Mucosa of descending colon (tissue), 3 donors: ENCODE results near the gene SLC43A1. TPM values are rescaled to one million over a fixed set of nuclear protein-coding genes. Genes with fewer than 3 reads are reported as not detected.
A peak's percentile ranks its signal among the peaks of the same experiment; 100 is the strongest.

Experiments
- ATAC-seq: fragments of 200-7000 bp; cut with Tn5 transposase; one replicate; pipeline ENCODE4 v1.9.1; 2020; ENCODE audit warnings: mild to moderate bottlenecking, moderate library complexity
- DNase-seq, 3 donors: peaks; one replicate each; pipeline ENCODE4 v3.0.0-alpha.2; 2020
- H3K36me3 ChIP-seq: fragments of 200-600 bp; one replicate; pipeline ENCODE4 v1.8.0; 2021; ENCODE audit warnings: low read depth, mild to moderate bottlenecking
- H3K4me1 ChIP-seq: fragments of 200-600 bp; one replicate; pipeline ENCODE4 v1.8.0; 2021; ENCODE audit warnings: low read depth, mild to moderate bottlenecking
- H3K4me3 ChIP-seq: fragments of 200-600 bp; one replicate; pipeline ENCODE4 v1.8.0; 2021; ENCODE audit warnings: mild to moderate bottlenecking
- H3K9me3 ChIP-seq: fragments of 200-600 bp; one replicate; pipeline ENCODE4 v1.8.0; 2021; ENCODE audit warnings: mild to moderate bottlenecking
- CTCF ChIP-seq: fragments of 200-600 bp; IDR thresholded peaks from one replicate; pipeline ENCODE4 v1.8.0; 2022; ENCODE audit warnings: antibody characterized with exemption, mild to moderate bottlenecking
- intact Hi-C, 2 donors: fragments of 100-400 bp; cut with DNase I in 1 of 2; cut with micrococcal nuclease in 1 of 2; formaldehyde crosslinking; loops; one replicate each; pipeline versions ENCODE4 v1.11.0 to v1.11.1; 2022; cut with DNase I, micrococcal nuclease
- total RNA-seq, 3 donors: library from RNA; stranded (reverse); fragmentation: NEBNext Ultra II Directional in 2 of 3; extraction: Animal tissue kit (Norgen Biotek cat#: 25700) in 2 of 3; gene quantifications; one replicate each; pipeline versions ENCODE4 v1.2.1 to v1.2.4, GENCODE V29; 2021 to 2023
- donor health status: DM: no; HTN: no; CAD: no; lungs with moderate emphysema.
- donor health status: DM: no; HTN: no; CAD: no.
- donor health status: DM: no; HTN: yes; CAD: no.

Gene SLC43A1
- total RNA-seq, 3 donors from 2014 or later = 8.3 to 22.6 (median 9.9) TPM

GRCh38 chr11:57500926-57501325 lies 14.6 kb downstream of the SLC43A1 start:
- TF ChIP-seq CTCF = no peak
- Histone ChIP-seq H3K9me3 (no peaks in the 10 kb centered on the region), H3K4me1 (peaks cover 5% of the 10 kb centered on the region), H3K36me3 (no peaks in the 10 kb centered on the region), H3K4me3 (no peak overlapping the region)
- DNase-seq = no peak
- ATAC-seq = no peak
- intact Hi-C loops = no loop called here

GRCh38 chr11:57500515-57500914 lies 15.0 kb downstream of the SLC43A1 start:
- DNase-seq (no peak), ATAC-seq (no peak)
- TF ChIP-seq CTCF = no peak
- Histone ChIP-seq H3K4me3 (no peak overlapping the region), H3K36me3 (no peaks in the 10 kb centered on the region), H3K9me3 (no peaks in the 10 kb centered on the region), H3K4me1 (peaks cover 5% of the 10 kb centered on the region)
- intact Hi-C loops = no loop called here

- Histone ChIP-seq H3K9me3 (no peaks in the 10 kb centered on the region), H3K36me3 (no peaks in the 10 kb centered on the region), H3K4me3 (no peak overlapping the region), H3K4me1 (peaks cover 5% of the 10 kb centered on the region)
- no peak for TF ChIP-seq CTCF
- DNase-seq = no peak
- ATAC-seq = no peak
- intact Hi-C loops = no loop called here
These were observed 15.5 kb downstream of the SLC43A1 start for GRCh38 chr11:57499983-57500461.

GRCh38 chr11:57499413-57499982 lies 16.0 kb downstream of the SLC43A1 start:
- peak; percentile 94 to 98 (median 96) for DNase-seq
- no peak for TF ChIP-seq CTCF
- Histone ChIP-seq H3K4me1 (peaks cover 5% of the 10 kb centered on the region), H3K9me3 (no peaks in the 10 kb centered on the region), H3K4me3 (no peak overlapping the region), H3K36me3 (no peaks in the 10 kb centered on the region)
- peak; percentile 100 for ATAC-seq
- intact Hi-C loops = no loop called here

GRCh38 chr11:57498540-57498939 lies 17.0 kb downstream of the SLC43A1 start:
- no peaks in the 10 kb centered on the region for H3K9me3 ChIP-seq
- ATAC-seq = no peak
- no peak for DNase-seq
- H3K36me3 ChIP-seq = no peaks in the 10 kb centered on the region
- peaks cover 5% of the 10 kb centered on the region for H3K4me1 ChIP-seq
- intact Hi-C loops = no loop called here
- no peak overlapping the region for H3K4me3 ChIP-seq
- TF ChIP-seq CTCF = no peak
